GM18517 (cell line): ENCODE results near the gene TMEM238L.

Experiments used
- ATAC-seq: cut with Tn5 transposase; IDR thresholded peaks from one replicate; pipeline ENCODE4 v1.9.1; 2021; ENCODE audit warnings: mild to moderate bottlenecking, moderate library complexity; ENCODE audit not compliant: unreplicated experiment

Gene TMEM238L

DNA sequence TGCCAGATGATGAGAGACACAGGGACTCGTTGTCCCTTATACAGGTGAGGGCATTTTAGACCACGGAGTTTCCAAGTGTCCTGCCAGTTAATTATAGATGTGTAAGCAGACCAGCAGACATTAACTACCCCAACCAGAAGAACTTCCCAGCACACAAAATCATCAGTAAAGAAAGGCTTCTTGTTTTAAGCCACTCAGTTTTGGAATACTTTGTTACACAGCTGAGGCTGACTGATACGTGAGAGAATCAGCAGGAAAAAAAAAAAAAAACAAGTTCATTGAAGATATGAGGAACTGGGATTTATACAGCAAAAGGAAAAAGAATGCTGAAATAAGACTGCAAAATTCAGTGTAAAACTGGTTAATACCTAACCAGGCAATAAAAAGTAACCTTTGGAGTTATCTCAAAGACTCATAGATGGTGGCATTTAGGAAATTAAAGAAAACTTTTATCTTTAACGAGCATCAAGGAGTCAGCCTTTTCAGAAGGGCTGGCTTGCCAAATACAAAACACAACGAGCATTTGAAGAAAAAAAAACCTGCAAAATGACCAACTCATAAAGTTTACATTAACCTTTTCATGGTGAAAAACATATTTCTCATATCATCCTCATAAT lies 28.1 kb downstream of the TMEM238L start:
- no peak for ATAC-seq

DNA sequence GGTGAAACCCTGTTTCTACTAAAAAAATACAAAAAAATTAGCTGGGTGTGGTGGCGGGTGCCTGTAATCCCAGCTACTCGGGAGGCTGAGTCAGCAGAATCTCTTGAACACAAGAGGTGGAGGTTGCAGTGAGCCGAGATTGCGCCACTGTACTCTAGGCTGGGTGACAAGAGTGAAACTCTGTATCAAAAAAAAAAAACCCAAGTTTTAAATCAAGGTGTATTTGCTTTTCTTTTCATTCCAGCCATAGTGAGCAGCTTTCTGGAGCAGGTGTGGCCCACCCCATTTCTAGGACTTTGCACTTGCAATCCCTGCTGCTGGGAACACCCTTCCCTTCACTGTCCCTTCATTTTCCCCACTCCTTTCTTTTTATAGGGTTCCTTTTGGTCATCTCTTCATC lies 28.8 kb downstream of the TMEM238L start:
- ATAC-seq = no peak

DNA sequence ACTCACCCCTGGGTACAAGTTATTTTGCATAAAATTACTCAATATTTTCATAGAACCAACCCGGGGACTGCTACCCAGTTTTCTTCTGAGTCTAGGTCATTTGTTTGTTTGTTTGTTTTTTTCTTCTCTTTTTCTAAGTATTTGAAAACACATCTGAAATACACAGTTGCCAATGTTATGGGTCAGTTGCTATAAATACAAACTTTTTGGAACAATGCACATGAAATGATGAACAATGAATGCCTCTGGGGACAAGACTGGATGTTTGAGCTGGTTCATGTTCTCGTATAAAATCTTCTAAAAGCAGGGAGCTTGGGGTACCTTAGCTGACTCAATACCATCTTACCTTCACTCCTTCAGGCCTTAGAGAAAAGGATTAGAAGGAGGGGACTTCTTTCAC lies 30.5 kb downstream of the TMEM238L start:
- ATAC-seq = no peak

DNA sequence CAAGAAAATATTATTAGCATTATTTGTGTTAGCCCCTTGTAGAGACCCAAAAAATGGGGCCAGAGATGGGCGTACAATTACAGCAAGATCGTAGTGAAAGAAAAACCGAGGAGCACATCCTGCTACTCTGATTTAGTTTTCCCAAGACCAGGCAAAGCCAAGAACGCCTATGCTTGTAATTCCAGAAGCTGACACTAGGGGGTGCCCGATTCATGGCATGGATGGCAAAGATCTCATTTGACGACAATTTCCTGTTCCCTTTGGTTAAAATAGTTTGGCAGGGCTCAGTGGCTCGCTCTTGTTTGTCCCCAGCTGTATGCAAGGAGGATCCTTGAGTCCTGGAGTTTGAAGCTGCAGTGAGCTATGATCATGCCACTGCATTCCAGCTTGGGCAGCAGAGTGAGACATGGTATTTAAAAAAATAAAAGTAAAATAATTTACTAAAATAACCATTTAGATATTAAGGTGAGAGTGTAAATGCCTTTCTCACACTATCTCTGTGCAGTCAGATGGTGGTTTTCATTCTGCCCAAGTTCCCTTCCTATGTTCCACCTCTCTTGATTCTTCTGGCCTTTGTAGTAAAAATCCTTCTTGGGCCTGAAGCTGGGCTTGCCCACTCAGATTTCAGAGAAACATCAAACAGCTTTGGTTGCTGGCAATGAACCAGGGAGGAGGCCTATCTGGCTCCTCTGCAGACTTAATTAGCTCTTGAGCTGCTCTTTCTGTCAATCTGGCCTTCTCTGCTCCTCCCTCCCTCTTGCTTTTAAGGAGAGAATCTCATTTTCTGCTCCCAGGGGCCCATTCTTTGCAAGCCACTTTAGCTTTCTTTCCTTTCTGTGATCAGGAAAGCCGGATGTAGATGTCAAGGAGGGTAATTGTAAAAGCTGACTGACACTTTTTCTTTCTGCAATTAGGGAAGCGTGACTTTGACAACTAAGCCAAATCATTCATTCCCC lies 31.2 kb downstream of the TMEM238L start:
- ATAC-seq = no peak

DNA sequence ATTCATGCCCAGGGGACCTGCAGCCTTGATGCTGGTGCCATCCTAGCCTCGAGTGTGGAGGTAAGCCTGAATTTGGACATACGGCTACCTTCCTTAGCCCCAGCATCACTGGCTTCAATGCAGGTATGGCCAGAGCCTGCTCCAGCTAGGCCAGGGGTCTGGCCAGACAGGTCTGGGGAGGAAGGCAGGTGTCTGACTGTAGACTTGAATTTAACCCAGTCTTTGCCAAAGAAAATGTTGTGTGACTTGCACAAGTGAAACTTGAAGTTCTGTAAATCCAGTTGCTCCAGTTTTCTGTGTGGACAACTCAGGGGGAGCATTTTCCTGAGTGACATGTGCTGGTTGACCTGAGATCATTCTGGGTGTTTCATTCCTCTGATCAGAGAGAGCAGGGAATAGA lies 32.8 kb downstream of the TMEM238L start:
- no peak for ATAC-seq

DNA sequence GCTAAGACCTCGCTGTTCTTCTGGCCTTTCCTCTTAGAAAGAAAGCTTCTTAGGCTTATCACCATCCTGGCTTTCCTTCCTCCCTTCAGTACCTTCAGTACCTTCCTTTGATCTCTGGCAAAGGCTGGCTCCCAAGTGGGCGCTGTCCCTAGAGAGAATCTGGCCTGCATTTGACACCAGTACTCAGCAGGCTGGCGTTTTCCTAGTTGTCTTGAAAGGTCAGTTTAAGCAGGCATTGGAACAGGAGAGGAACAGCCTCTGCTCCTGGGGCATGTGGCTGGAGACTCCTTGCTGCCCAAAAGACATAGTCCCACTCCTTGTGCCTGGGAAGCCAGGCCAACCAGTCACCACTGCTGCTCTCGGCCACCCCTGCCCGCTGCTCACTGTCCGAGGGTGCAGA lies 34.1 kb downstream of the TMEM238L start:
- ATAC-seq = no peak

DNA sequence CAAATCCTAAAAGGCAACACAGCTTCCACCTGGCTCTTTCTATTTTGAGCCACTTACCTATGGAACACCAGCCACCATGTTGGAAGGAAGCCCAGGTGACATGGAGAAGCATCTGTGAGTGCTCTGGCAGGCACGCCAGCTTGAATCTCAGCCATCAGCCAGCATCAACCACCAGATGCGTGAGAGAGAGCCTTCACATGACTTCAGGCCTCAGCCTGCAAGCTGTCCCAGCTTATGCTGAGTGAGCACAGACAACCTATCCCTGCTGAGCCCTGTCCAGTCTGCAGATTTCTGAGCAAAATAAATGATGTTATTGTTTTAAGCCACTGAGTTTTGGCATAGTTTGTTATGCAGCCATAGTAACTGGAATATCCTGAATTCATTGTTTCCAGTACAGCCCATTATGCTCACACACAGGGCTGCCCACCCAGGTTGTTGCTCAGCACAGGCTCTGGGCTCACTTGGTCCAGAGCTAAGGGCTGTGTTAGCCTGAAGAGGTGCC lies 35.1 kb downstream of the TMEM238L start:
- no peak for ATAC-seq

DNA sequence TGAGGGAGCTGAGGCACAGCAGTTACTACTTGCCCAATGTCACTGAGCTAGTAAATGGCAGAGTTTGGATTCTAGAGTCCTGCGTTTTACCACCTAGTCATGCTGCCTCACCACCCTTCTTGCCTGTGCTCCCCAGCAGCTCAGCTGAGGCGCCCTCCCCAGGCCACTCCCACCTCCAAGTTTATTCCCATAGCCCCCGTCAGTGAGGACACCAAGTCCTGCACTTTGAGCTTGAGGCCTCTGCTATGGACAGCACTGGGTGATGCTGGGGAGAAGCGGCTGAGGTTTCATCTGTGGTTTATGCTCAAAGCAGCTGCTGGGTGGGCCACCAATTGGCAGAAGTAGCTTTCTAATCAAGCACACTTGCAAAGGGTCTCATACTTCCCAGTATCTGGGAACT lies 36.7 kb downstream of the TMEM238L start:
- no peak for ATAC-seq

DNA sequence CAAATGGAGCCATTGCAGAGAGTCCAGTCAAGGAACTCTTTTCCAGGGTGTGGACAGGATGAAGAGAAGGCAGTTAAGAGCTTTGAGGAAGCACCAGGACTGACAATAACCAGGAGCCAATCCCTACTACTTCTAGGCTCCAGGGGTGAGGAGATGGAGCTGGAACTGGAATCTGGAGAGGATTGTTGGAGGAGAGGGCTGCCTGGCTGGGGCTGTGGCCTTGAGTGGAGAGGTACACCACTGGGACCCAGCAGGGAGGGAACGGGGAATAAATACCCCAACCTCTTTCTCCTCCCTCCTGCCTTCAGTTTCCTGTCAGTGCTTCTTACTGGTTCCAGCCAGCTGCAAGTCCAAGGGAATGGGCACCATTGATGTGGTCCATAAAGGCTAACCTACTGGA lies 41.9 kb downstream of the TMEM238L start:
- no peak for ATAC-seq

DNA sequence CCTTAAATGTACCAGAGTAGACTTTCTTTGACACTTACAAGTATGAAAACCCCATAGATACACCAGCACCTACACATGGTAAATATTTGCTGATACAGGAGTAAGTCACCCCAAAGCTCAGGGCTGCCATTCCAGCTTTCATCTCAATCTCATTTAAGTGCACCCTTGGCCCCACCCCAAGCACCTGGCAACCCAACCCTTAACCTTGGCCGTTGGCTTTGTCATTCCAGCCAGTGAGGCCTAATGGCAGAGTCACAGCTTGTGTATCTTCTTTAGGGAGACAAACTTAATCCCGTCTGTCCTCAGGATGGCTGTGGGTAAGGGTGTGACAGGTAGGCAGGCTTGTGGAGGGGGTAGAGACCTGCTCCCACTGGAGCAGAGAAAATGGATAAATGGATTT lies 42.6 kb downstream of the TMEM238L start:
- ATAC-seq = no peak

DNA sequence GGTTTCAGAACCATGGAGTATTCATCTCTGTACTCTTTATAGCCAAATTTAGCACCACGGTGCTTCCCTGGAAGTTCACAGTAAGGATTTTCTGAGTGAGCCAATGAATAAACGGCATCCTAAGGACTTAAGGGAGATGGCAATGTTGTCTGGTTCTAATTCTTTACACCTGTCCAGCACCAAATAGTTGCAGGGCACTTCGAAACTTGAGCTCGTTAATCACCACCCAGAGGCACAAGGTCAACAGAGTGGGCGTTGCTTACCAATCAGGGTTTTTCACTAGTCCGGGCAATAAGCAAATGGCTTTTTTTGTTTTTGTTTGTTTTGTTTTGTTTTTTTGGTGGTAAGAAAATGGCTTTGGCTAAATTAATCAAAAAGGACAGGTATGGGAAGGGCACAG lies 45.8 kb downstream of the TMEM238L start:
- no peak for ATAC-seq

DNA sequence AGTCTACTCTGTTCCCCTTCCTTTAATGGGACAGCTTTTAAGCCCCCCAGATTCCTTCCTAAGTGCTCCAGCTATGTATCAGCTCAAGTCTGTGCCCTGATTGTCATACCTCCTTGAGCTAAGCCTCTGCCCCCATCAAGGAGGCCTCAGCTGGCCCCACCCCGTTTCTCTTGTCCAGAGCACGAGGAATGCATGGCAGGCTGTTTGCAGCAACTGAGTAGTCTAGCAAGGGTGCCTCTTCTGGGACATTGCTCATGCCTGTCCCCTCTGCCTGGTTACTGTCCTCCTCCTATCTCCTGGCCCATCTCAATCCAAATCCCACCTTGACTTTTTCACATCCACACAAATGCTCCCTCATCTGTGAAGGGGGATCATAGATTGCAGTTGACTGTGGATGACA lies 46.3 kb downstream of the TMEM238L start:
- no peak for ATAC-seq

DNA sequence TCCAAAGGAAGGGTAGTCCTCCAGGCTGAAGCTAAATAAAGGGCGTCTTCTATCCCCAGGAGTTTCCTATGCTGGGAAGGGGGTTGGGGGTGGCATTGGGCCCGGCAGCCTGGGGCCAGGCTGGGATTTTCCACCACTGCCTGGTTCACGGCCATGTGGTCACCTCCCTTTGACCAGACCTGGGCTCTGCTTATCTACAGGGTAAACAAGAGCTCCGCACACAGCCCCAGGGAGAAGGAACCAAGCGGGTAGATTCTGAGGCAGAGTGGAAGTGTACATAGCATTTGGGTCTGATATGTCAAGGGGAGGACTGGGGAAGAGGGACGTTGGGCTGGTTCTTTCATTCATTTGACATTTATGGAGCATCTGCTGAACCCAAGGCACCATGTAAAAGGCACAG lies 46.8 kb downstream of the TMEM238L start:
- no peak for ATAC-seq

DNA sequence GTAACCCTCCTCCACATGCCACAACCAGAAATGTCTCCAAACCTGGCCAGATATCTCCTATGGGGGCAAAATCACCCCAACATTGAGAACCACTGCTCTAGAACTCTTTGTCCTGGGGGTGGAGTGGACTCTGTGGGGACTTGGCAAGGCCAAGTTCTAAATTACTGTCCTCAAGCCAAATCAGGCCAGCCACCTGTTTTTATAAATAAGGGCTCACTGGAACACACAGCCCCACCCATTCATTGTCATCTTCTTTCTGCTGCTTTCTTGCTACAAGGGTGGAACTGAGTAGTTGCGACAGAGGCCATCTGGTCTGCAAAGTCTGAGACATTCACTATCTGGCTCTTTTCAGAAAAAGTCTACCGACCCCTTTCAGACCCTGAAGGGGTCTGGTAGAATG lies 47.3 kb downstream of the TMEM238L start:
- ATAC-seq = no peak

DNA sequence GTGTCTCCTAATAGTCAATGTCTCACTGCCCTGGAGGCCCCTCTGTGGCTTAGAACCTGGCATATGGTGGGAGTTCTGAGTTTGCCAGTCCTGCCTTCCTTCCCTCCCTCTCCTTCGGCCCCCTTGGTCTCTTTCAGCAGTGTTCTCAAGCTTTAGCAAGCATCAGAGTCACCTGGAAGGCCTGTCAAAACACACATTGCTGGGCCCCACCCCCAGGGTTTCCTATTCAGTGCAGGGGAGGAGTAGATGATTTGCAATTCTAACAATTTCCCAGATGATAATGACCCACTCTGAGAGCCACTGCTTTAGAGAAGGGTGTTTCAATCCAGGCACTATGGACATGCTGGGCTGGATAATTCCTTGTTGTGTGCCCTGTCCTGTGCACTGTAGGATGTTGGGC lies 47.7 kb downstream of the TMEM238L start:
- ATAC-seq = no peak

DNA sequence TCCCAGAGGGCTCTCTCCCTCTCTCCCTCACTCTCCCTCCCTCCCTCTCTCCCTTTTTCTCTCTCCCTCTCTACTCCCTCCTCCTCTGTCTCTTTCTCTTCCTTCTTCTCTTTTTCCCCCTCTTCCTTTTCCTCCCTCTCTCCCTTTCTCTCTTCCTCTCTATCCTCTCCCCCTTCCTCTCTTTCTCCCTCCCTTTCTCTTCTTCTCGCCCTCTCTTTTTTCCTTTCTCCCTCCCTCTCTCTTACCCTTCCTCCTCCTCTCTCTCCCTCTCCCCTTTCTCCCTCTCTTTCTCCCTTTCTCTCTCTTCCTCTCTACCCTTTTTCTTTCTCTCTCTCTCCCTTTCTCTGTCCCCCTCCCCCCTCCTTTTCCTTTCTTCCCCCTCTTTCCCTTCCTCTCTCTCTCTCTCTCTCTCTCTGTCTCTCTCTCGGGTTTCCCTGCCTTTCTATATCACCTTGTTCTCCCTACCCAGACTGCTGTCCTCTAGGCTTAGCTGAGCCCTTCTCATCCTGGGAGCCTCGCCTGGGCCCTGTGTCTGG lies 48.2 kb downstream of the TMEM238L start:
- ATAC-seq = no peak

DNA sequence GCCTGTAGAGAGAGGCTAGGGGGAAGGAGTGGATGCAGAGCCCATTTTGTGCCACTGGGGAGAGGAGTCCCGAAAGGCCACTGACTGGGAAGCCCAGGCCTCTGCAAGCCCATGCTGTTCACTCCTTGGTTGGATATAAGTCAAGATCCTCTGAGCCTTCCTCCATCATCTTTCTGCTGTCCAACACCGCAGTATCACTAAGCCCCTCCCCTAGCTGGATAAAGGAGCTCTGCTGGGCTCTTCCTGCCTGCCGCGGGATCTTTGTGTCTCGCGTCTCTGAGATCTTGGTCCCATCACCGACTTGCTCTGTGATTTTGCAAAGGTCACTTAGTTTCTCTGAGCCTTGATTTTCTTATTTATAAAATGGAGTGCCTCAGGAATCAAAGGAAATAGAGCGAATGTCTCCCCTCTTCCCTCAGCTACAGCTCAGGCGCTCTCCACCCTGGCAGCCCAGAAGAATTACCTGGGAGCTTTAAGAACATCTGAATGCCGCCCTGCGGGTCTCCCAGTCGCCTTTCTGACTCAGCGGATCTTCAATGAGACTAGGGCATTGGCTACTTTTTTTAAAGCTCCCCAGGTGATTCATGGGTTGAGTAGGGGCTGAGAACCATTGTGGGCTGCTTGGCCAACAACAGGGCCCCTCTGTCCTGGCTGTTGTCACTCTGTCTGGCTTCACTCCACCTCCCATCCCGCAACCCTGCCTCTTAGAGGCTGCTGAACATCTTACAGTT lies 48.9 kb downstream of the TMEM238L start:
- no peak for ATAC-seq

DNA sequence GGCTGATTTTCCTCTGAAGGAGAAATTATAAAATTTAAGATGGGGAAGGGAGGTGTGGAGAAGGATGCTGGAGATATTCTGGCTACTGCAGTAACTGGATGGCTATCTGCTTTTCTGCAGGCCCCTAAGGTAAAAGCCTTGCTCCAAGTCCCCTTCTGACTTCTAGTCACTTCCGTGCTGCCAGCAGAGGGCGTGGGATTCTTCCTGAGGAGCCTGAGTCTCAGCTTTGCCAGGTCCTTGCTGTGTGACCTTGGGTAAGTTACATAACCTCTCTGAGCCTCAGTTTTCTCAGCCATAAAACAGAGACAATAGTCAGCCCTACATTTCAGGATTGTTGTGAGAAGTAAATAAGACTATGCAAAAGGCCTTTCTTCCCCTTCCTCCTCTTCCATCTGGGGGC lies 49.8 kb downstream of the TMEM238L start:
- no peak for ATAC-seq

DNA sequence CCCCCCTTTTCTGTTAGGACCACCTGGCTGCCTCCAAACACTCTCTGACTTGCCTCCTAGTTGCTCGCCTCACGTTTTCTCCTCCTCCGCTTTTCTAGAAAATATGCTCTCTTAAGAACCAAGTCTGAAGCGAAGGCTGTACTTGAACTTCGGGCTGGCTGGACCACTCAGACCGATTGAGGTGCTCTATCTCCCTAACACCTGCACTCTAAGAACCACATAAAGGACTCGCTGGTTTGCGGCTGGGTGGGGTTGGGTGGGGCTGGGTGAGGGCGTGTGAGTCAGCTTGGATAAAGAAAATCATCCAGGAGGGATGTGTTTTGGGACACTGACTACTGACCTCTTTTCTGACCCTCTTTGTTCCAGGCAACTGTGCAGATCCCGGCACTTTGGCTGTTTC lies 51.2 kb downstream of the TMEM238L start:
- no peak for ATAC-seq

DNA sequence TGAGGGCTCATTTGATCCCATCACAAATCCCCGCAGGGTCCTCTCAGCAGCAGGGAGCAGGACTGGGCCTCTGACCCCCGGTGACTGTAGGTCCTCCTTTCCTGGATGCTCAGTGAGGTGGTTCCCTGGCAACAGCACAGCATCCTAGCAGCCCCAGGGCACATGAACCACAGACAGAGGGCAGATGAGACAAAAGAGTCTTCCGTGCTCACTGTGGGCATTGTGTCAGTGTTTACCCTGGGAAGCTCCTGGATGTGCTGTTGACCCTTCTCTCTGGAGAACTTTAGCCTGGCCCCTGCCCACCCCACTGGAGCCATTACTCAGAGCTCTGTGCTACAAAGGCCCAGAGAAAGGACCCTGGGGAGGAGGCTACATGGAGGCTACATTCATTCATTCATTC lies 52.3 kb downstream of the TMEM238L start:
- no peak for ATAC-seq

DNA sequence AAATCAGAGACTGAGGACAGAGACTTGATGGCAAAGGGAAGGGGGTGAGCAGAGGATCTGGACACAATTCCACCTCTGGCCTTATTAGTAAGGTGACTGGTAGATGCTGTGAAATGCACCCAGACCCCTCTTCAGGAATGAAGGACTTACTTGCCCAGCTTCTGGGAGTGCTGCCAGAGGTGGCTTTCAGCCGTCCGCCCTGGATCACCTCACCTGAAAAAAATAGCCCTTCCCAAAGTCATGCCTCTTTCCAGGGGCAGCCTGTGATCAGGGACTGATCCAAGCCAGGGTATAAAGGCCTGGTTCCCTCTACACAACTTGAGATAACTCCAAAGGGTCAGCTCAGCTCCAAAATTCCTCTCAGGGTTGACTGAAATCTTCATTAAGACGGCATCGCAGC lies 53.7 kb downstream of the TMEM238L start:
- ATAC-seq = no peak
